HG03060 (cell line): ENCODE results near the gene ANGPTL1.
"Not testable (repeated sequence)": the region's sequence is repeated elsewhere in the genome, so short reads cannot be mapped to it uniquely, and the experiment has no call there.

Experiments used
- ATAC-seq: cut with Tn5 transposase; IDR thresholded peaks from one replicate; pipeline ENCODE4 v1.9.1; 2021; ENCODE audit warnings: low read depth, moderate number of reproducible peaks; ENCODE audit not compliant: unreplicated experiment

ANGPTL1 gene

GRCh38 chr1:178869119-178869697 lies 1.7 kb downstream of the ANGPTL1 start:
- ATAC-seq, result no peak

GRCh38 chr1:178868706-178869105 lies 2.2 kb downstream of the ANGPTL1 start:
- no peak for ATAC-seq

GRCh38 chr1:178867670-178868069 lies 3.2 kb downstream of the ANGPTL1 start:
- no peak for ATAC-seq

GRCh38 chr1:178864326-178864725 lies 6.6 kb downstream of the ANGPTL1 start:
- no peak for ATAC-seq

GRCh38 chr1:178862864-178863263 lies 8.0 kb downstream of the ANGPTL1 start:
- ATAC-seq, result no peak

GRCh38 chr1:178862416-178862815 lies 8.5 kb downstream of the ANGPTL1 start:
- no peak for ATAC-seq

- no peak for ATAC-seq
These were observed 13.8 kb downstream of the ANGPTL1 start for GRCh38 chr1:178857126-178857525.

- no peak for ATAC-seq
These were observed 21.0 kb downstream of the ANGPTL1 start for GRCh38 chr1:178849918-178850317.

- ATAC-seq, result not testable (repeated sequence)
These were observed 23.0 kb downstream of the ANGPTL1 start for GRCh38 chr1:178847919-178848318.

GRCh38 chr1:178847396-178847849 lies 23.5 kb downstream of the ANGPTL1 start:
- no peak for ATAC-seq

GRCh38 chr1:178846306-178846705 lies 24.6 kb downstream of the ANGPTL1 start:
- no peak for ATAC-seq

- no peak for ATAC-seq
These were observed 26.4 kb downstream of the ANGPTL1 start for GRCh38 chr1:178844436-178844835.

GRCh38 chr1:178825167-178825566 lies 45.7 kb downstream of the ANGPTL1 start:
- no peak for ATAC-seq

GRCh38 chr1:178821134-178821866 lies 49.6 kb downstream of the ANGPTL1 start:
- no peak for ATAC-seq

GRCh38 chr1:178819123-178819522 lies 51.8 kb downstream of the ANGPTL1 start:
- ATAC-seq, result no peak

GRCh38 chr1:178818416-178818815 lies 52.5 kb downstream of the ANGPTL1 start:
- ATAC-seq, result no peak

GRCh38 chr1:178810585-178810984 lies 60.3 kb downstream of the ANGPTL1 start:
- ATAC-seq, result no peak

- no peak for ATAC-seq
These were observed 62.3 kb downstream of the ANGPTL1 start for GRCh38 chr1:178808529-178808928.

GRCh38 chr1:178806665-178807300 lies 64.1 kb downstream of the ANGPTL1 start:
- ATAC-seq, result no peak

- no peak for ATAC-seq
These were observed 68.0 kb downstream of the ANGPTL1 start for GRCh38 chr1:178802873-178803272.
